Measurements from ENCODE around the gene PTPN22.

PTPN22 gene

DNA sequence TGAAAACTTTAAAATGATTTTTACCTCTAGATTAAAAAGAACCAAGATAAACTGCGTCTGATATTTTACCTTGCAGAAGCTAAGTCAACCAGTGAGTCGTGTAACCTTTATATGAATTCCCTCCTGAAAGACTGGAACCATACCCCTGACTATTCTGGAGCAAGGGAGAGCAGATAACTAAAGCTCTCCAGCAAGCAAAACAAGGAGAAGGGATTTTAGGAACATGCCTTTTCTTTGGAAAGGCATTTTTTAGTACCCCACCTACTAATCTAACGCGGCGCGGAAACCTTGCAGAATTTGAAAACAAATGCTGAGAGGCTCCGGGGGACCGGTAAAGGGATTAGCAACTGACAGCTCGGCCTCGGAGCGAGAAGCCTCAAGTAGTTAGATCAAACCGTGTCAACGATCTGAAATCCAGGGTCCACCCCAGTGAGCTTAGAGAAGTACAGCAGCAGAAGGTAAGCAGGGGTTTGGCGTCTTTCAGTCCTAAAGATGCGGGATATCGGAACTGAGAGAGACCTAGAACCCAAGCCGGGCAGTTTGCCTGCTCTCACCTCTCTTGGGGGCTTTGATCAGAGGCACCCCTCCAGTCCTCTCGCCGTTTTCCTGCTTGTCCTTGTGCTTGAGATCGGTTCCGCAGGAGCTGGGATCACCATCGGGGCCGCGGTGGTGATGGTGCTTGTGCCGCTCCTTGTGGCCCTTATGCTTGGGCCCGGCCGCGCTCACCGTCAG lies 60.2 kb downstream of the PTPN22 start:
- TF ChIP-seq CTCF (IDR thresholded peaks at IDR 0.05; ENCODE audit: low read depth, low read length, missing control alignments): no peak
- H3K4me3 ChIP-seq (ENCODE audit: low read depth, low read length): peak overlapping the region; percentile 88
- peak; percentile 10 for DNase-seq (ENCODE audit: low read depth)

GRCh38 chr1:113809670-113810602 lies 61.6 kb downstream of the PTPN22 start:
- no peak for TF ChIP-seq CTCF (IDR thresholded peaks at IDR 0.05; ENCODE audit: low read depth, low read length, missing control alignments)
- H3K4me3 ChIP-seq (ENCODE audit: low read depth, low read length): peak overlapping the region; percentile 88
- DNase-seq (ENCODE audit: low read depth): no peak

DNA sequence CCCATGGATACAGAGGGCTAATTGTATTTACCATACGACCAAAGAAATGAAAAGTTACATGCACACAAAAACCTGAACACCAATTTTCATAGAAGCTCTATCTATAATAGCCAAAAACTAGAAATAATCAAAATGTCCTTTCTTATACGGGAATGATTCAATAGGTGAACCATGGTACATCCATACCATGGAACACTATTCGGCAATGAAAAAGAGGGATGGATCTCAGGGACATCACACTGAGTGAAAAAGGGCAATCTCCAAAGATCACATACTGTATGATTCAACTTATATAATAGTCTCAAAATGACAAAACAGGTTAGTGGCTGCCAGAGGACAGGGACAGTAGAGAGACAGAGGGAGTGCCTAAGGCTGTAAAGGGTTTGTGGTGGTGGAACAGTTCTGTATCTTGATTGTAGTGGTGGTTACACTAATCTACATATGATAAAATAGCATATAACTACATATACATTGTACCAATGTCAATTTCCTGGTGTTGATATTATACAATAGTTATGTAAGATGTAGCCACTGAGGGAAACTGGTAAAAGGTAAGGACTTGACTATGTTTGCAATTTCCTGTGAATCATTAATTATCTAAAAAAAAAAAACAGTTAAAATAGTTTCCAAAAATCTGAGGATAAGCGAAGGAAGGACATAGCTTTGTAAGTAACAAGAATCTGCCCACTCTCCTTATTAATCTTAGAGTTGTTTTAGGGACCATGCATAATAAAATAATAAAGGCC lies 62.9 kb downstream of the PTPN22 start:
- H3K4me3 ChIP-seq (ENCODE audit: low read depth, low read length): no peak overlapping the region
- no peak for DNase-seq (ENCODE audit: low read depth)
- TF ChIP-seq CTCF (IDR thresholded peaks at IDR 0.05; ENCODE audit: low read depth, low read length, missing control alignments): no peak

DNA sequence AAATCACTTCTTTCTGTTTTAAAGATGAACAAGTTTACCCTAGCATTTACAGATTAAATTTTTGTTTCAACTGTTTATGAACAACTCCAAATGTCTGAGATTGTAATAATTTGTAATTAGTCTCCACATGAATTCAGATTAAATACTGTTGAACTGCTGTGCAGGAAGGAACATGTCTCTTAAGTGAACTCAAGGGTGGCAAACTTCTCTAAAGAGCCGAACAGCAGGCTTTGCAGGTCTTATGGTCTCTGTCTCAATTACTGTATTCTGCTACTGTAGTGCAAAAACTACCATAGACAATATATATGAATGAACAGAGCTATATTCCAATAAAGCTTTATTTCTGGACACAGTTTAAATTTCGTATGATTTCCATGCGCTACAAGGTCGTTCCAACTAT lies 65.9 kb downstream of the PTPN22 start:
- H3K4me3 ChIP-seq (ENCODE audit: low read depth, low read length): no peak overlapping the region
- no peak for TF ChIP-seq CTCF (IDR thresholded peaks at IDR 0.05; ENCODE audit: low read depth, low read length, missing control alignments)
- DNase-seq (ENCODE audit: low read depth): no peak

GRCh38 chr1:113805256-113805531 lies 66.3 kb downstream of the PTPN22 start:
- no peak for DNase-seq (ENCODE audit: low read depth)
- no peak for TF ChIP-seq CTCF (IDR thresholded peaks at IDR 0.05; ENCODE audit: low read depth, low read length, missing control alignments)
- H3K4me3 ChIP-seq (ENCODE audit: low read depth, low read length): no peak overlapping the region

GRCh38 chr1:113804421-113805255 lies 66.9 kb downstream of the PTPN22 start:
- DNase-seq (ENCODE audit: low read depth): no peak
- no peak overlapping the region for H3K4me3 ChIP-seq (ENCODE audit: low read depth, low read length)
- TF ChIP-seq CTCF (IDR thresholded peaks at IDR 0.05; ENCODE audit: low read depth, low read length, missing control alignments): no peak

Measured in GM12864 (cell line).